AG10803 (cell line): Measurements from ENCODE around the gene C5orf34.
"Not testable (repeated sequence)": the region's sequence is repeated elsewhere in the genome, so short reads cannot be mapped to it uniquely, and the experiment has no call there.

Source experiments
- DNase-seq: peaks from one replicate; pipeline ENCODE4 v3.0.0; 2010; ENCODE audit warnings: low read depth
- H3K4me3 ChIP-seq: 2 replicates; pipeline ENCODE4 v1.5.1; 2011; ENCODE audit warnings: mild to moderate bottlenecking, low read length, control low read depth
- CTCF ChIP-seq: conservative IDR thresholded peaks from 2 replicates; pipeline ENCODE4 v1.5.1; 2011; ENCODE audit warnings: mild to moderate bottlenecking, low read length, control low read depth, inconsistent platforms

The C5orf34 gene

GRCh38 chr5:43556607-43556856, 41.6 kb upstream of the C5orf34 start:
- TF ChIP-seq CTCF, result peak; percentile 26; the same call in 1 of the 2 replicates
- DNase-seq, result not testable (repeated sequence)
- H3K4me3 ChIP-seq, result peak overlapping the region; percentile 87

- peak; percentile 41 for DNase-seq
- no peak; the same call in 1 of the 2 replicates for TF ChIP-seq CTCF
- H3K4me3 ChIP-seq, result peak overlapping the region; percentile 87
Observed at GRCh38 chr5:43555895-43556606, 41.1 kb upstream of the C5orf34 start.

- no peak overlapping the region for H3K4me3 ChIP-seq
Observed at GRCh38 chr5:43554497-43554896, 39.5 kb upstream of the C5orf34 start.

GRCh38 chr5:43553381-43553780, 38.4 kb upstream of the C5orf34 start:
- TF ChIP-seq CTCF, result no peak
- no peak overlapping the region for H3K4me3 ChIP-seq

More at GRCh38 chr5:43554497-43554896, 39.5 kb upstream of the C5orf34 start:
- DNase-seq, result no peak
- TF ChIP-seq CTCF, result no peak

GRCh38 chr5:43551731-43552130, 36.8 kb upstream of the C5orf34 start:
- no peak for DNase-seq
- no peak for TF ChIP-seq CTCF
- H3K4me3 ChIP-seq, result no peak overlapping the region

More at GRCh38 chr5:43553381-43553780, 38.4 kb upstream of the C5orf34 start:
- DNase-seq, result no peak

GRCh38 chr5:43549272-43549671, 34.3 kb upstream of the C5orf34 start:
- DNase-seq, H3K4me3 ChIP-seq: not testable (repeated sequence)

GRCh38 chr5:43548358-43548757, 33.4 kb upstream of the C5orf34 start:
- TF ChIP-seq CTCF, result no peak
- no peak for DNase-seq
- H3K4me3 ChIP-seq, result no peak overlapping the region

- no peak overlapping the region for H3K4me3 ChIP-seq
- no peak for TF ChIP-seq CTCF
- DNase-seq, result no peak
Observed at GRCh38 chr5:43547532-43547931, 32.6 kb upstream of the C5orf34 start.
